Transverse colon (tissue), 4 donors: ENCODE results near the gene FLYWCH2.

Experiments used
- CTCF ChIP-seq, 5 experiments: fragments of 200-600 bp in 3 of 5; fragments of 450-650 bp in 2 of 5; sonication (generic) in 3 of 5; IDR thresholded peaks; 1 replicate in 2 of 5; 2 replicates in 3 of 5; pipeline ENCODE4 v1.5.1; 2016 to 2017; ENCODE audit warnings: antibody characterized with exemption in 5 of 5, inconsistent platforms in 3 of 5, mild to moderate bottlenecking in 2 of 5, moderate library complexity in 1 of 5
- POLR2A ChIP-seq: fragments of 450-650 bp; IDR thresholded peaks from one replicate; pipeline ENCODE4 v1.6.1; 2016; ENCODE audit warnings: antibody characterized with exemption, mild to moderate bottlenecking, moderate library complexity
- POLR2AphosphoS5 ChIP-seq, 3 donors: sonication (generic); formaldehyde crosslinking; IDR thresholded peaks; one replicate each; pipeline ENCODE4 v1.6.1; 2016; ENCODE audit warnings: antibody characterized with exemption in 3 of 3

GRCh38 chr16:2867661-2867986 is 15.4 kb upstream of the FLYWCH2 start:
- no peak for TF ChIP-seq CTCF (IDR thresholded peaks at IDR 0.05)
- no peak for TF ChIP-seq POLR2A
- TF ChIP-seq POLR2AphosphoS5 (IDR thresholded peaks at IDR 0.05) = no peak
